ENCODE results near the gene PLPPR1. TPM values are rescaled to one million over a fixed set of nuclear protein-coding genes. Genes with fewer than 3 reads are reported as not detected.

PLPPR1 gene
- total and polyA plus RNA-seq, 2 experiments from 2014 or later: 1.3 to 3.7 TPM

- DNase-seq (ENCODE audit: low spot score): no peak
- Mint-ChIP-seq H3K36me3 (ENCODE audit: low read depth) (no peaks in the 10 kb centered on the region), H3K4me3 (no peak overlapping the region), H3K27me3 (ENCODE audit: insufficient read depth, low read depth, poor library complexity) (no peaks in the 10 kb centered on the region), H3K4me1 (no peaks in the 10 kb centered on the region), H3K9me3 (peaks cover 3% of the 10 kb centered on the region; the same call in 1 of the 3 replicates), H3K27ac (no peak overlapping the region)
- no peaks in the 10 kb centered on the region for H3K79me2 ChIP-seq (replicated peaks; ENCODE audit: insufficient read depth)
- no peaks in the 10 kb centered on the region for H3K27me3 ChIP-seq (ENCODE audit: insufficient read depth)
- no peaks in the 10 kb centered on the region for H3F3A ChIP-seq (replicated peaks; ENCODE audit: low read depth)
- H3K4me2 ChIP-seq: no peak overlapping the region
- H2AFZ ChIP-seq: no peak overlapping the region
- no peak for ATAC-seq
- H3K9me2 ChIP-seq (ENCODE audit: insufficient read depth): peaks cover 15% of the 10 kb centered on the region; the same call in 1 of the 2 replicates
- H3K27ac ChIP-seq (ENCODE audit: low read depth): no peak overlapping the region
- TF ChIP-seq JUNB (IDR thresholded peaks at IDR 0.05; ENCODE audit: unreplicated experiment) (no peak), ETS1 (IDR thresholded peaks at IDR 0.05) (no peak), REST (IDR thresholded peaks at IDR 0.05; ENCODE audit: unreplicated experiment) (no peak)
- no peak overlapping the region for H3K4me3 ChIP-seq
- H3K36me3 ChIP-seq (ENCODE audit: insufficient read depth): no peaks in the 10 kb centered on the region
- H4K20me1 ChIP-seq (replicated peaks; ENCODE audit: insufficient read depth): no peaks in the 10 kb centered on the region
- no peaks in the 10 kb centered on the region for H3K4me1 ChIP-seq (ENCODE audit: insufficient read depth)
Measured at GRCh38 chr9:101360647-101361046, 332.1 kb downstream of the PLPPR1 start.

- H3F3A ChIP-seq (replicated peaks; ENCODE audit: low read depth): no peaks in the 10 kb centered on the region
- ATAC-seq: no peak
Measured at GRCh38 chr9:101362450-101362849, 333.9 kb downstream of the PLPPR1 start.

More at GRCh38 chr9:101362450-101362849, 333.9 kb downstream of the PLPPR1 start:
- Histone ChIP-seq H3K4me3 (no peak overlapping the region), H3K27me3 (ENCODE audit: insufficient read depth) (no peaks in the 10 kb centered on the region), H3K4me1 (ENCODE audit: insufficient read depth) (no peaks in the 10 kb centered on the region), H3K27ac (ENCODE audit: low read depth) (no peak overlapping the region), H4K20me1 (replicated peaks; ENCODE audit: insufficient read depth) (no peaks in the 10 kb centered on the region), H3K36me3 (ENCODE audit: insufficient read depth) (no peaks in the 10 kb centered on the region), H3K79me2 (replicated peaks; ENCODE audit: insufficient read depth) (no peaks in the 10 kb centered on the region), H3K9me2 (ENCODE audit: insufficient read depth) (peaks cover 15% of the 10 kb centered on the region; the same call in 1 of the 2 replicates), H2AFZ (no peak overlapping the region), H3K4me2 (no peak overlapping the region)
- Mint-ChIP-seq H3K27ac (no peak overlapping the region), H3K4me3 (no peak overlapping the region), H3K36me3 (ENCODE audit: low read depth) (no peaks in the 10 kb centered on the region), H3K27me3 (ENCODE audit: insufficient read depth, low read depth, poor library complexity) (no peaks in the 10 kb centered on the region), H3K4me1 (no peaks in the 10 kb centered on the region), H3K9me3 (no peaks in the 10 kb centered on the region)
- TF ChIP-seq CTCF (conservative IDR thresholded peaks at IDR 0.05; ENCODE audit: low read depth in 2 of 2) (no peak), ZNF114 (CRISPR knock-in tag; IDR thresholded peaks at IDR 0.05) (no peak), JUNB (IDR thresholded peaks at IDR 0.05; ENCODE audit: unreplicated experiment) (no peak)
- DNase-seq (ENCODE audit: low spot score): no peak

Measured in GM23338 (cell line).